ENCODE results near the gene REC8.

Gene REC8

DNA sequence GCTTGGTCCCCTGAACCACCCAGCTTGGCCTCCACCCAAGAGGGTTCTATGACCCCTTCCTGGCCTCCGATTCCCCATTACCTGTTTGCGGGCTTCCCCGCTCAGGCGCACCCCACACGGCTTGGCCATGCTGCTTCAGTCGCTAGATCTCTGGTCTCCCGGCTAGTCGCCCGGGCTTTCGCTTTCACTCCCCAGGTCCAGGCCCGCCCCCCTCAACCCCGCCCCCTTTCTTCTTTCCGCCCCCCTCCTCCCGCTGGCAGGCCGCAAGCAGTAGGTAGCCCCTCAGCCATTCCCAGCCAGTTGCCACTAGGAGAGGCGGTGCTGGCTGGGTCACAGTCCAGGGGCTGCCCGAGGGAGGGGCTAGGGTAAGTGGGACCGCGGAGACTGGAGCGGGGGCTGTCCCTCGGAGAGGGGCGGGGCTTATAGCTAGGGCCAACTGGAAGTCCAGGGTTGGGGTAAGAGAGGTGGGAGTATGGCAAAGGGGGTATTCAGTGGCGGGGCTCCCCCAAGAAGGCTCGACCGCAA lies 25.4 kb upstream of the REC8 start, which contains the start of gene PSME2:
Gene PSME2, minus strand, starts transcription at position 158 of the 525 bp plus-strand sequence. Its CDS starts 29 bp downstream, at position 129.
- no peak for TF ChIP-seq CTCF (IDR thresholded peaks at IDR 0.05)
- Histone ChIP-seq H3K4me1 (ENCODE audit: control insufficient read depth in 1 of 2, insufficient read depth in 1 of 2, low read depth in 1 of 2, low read length in 1 of 2) (peaks cover 41 to 43% of the 10 kb centered on the region in 2 experiments), H3K36me3 (peaks cover 31% of the 10 kb centered on the region)

DNA sequence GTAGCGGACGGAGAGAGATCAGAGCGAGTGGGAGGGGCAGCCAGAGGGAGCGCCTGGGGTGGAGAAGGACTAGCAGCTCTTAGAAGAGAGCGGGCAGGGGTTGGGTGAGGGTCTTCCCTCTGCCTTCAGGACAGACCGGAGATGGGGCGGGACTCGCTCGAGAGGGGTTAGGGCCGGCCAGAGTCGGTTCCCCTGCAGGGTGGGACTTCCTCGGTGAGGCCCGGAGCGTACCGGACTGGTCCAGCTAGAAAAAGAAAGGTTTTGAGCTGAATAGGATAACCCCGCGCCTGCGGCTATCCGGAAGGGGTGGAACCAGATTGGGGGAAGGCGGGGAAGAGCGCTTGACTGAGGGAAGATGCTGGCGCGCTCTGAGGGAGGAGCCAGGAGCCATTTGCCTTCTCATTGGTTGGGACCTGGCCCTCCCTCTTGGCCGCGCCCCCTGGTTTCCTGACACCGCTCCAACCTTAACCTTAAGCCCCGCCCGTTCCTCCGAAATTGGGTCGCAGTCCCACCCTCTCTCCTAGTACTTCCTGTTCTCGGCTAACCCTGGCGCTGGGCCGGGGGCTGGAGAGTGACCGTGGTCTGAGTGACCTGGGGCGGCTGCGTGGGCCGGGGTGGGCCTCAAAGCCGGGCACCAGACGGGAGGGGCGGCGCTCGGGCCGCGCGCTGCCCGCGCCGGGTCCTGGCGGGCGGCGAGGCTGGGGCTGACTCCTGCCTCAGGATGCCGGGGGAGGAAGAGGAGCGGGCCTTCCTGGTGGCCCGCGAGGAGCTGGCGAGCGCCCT lies 24.7 kb upstream of the REC8 start, which contains the start of gene RNF31:
Gene RNF31, plus strand, starts transcription at position 521 of the 783 bp plus-strand sequence. Its CDS starts 201 bp downstream, at position 722.
- Histone ChIP-seq H3K9me3 (no peaks in the 10 kb centered on the region), H3K27me3 (no peaks in the 10 kb centered on the region), H3K36me3 (peaks cover 37% of the 10 kb centered on the region), H3K4me3 (ENCODE audit: low read depth in 1 of 2, low read length in 1 of 2) (peak within 1 kb of the TSS; percentile 90 to 99), H3K4me1 (ENCODE audit: control insufficient read depth in 1 of 2, insufficient read depth in 1 of 2, low read depth in 1 of 2, low read length in 1 of 2) (peaks cover 35 to 37% of the 10 kb centered on the region in 2 experiments), H3K27ac (peak within 1 kb of the TSS; percentile 97)
- TF ChIP-seq CTCF (IDR thresholded peaks at IDR 0.05) = no peak

More for the DNA sequence above, 25.4 kb upstream of the REC8 start, which contains the start of gene PSME2:
- Histone ChIP-seq H3K27me3 (no peaks in the 10 kb centered on the region), H3K27ac (peak within 1 kb of the TSS; percentile 97), H3K9me3 (no peaks in the 10 kb centered on the region), H3K4me3 (ENCODE audit: low read depth in 1 of 2, low read length in 1 of 2) (peak within 1 kb of the TSS; percentile 90 to 99)

GRCh38 chr14:24147761-24148428 lies 24.0 kb upstream of the REC8 start:
- peaks cover 45% of the 10 kb centered on the region for H3K36me3 ChIP-seq
- no peaks in the 10 kb centered on the region for H3K27me3 ChIP-seq
- no peaks in the 10 kb centered on the region for H3K9me3 ChIP-seq
- peaks cover 33 to 35% of the 10 kb centered on the region in 2 experiments for H3K4me1 ChIP-seq (ENCODE audit: control insufficient read depth in 1 of 2, insufficient read depth in 1 of 2, low read depth in 1 of 2, low read length in 1 of 2)
- peak overlapping the region; percentile 90 to 99 for H3K4me3 ChIP-seq (ENCODE audit: low read depth in 1 of 2, low read length in 1 of 2)
- TF ChIP-seq CTCF (IDR thresholded peaks at IDR 0.05) = no peak
- peak overlapping the region; percentile 97 for H3K27ac ChIP-seq

DNA sequence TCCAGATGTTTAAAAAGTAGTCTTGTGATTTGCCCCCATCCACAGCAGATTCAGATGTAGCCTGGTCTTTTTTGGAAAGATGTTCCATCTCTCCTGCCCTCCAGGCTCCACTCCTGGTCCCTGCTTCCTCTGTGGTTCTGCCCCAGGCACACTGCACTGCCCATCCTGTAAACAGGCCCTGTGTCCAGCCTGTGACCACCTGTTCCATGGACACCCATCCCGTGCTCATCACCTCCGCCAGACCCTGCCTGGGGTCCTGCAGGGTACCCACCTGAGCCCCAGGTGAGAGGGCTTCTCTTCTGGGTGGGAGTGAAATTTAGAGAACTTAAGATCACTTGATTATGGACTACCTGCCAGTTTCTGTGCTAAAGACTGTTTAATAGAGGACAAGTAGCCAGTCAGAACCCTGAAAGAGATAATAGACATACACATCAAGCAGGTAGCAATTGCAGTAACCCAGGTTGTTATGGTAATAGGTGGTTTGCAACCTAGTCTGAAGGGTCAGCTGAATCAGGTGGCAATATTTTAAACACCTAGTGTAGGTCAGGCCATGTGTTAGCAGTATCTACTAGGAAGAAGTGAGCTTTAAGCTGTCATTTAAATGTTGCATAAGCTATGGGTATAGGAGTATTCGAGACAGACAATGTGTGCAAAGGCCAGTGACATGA lies 22.4 kb upstream of the REC8 start:
- H3K4me1 ChIP-seq (ENCODE audit: control insufficient read depth in 1 of 2, insufficient read depth in 1 of 2, low read depth in 1 of 2, low read length in 1 of 2) = peaks cover 33 to 35% of the 10 kb centered on the region in 2 experiments
- H3K27ac ChIP-seq = no peak overlapping the region
- H3K9me3 ChIP-seq = no peaks in the 10 kb centered on the region
- H3K36me3 ChIP-seq = peaks cover 56% of the 10 kb centered on the region
- no peak for TF ChIP-seq CTCF (IDR thresholded peaks at IDR 0.05)
- H3K27me3 ChIP-seq = no peaks in the 10 kb centered on the region
- H3K4me3 ChIP-seq (ENCODE audit: low read depth in 1 of 2, low read length in 1 of 2) = no peak overlapping the region

DNA sequence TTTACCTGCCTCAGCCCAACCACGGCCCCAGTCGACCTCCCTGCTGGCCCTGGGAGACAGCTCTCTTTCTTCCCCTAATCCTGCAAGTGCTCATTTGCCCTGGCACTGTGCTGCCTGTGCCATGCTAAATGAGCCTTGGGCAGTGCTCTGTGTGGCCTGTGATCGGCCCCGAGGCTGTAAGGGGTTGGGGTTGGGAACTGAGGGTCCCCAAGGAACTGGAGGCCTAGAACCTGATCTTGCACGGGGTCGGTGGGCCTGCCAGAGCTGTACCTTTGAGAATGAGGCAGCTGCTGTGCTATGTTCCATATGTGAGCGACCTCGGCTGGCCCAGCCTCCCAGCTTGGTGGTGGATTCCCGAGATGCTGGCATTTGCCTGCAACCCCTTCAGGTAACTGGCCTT lies 21.8 kb upstream of the REC8 start:
- H3K27ac ChIP-seq = no peak overlapping the region
- H3K36me3 ChIP-seq = peaks cover 62% of the 10 kb centered on the region

More for the DNA sequence above, 21.8 kb upstream of the REC8 start:
- no peak for TF ChIP-seq CTCF (IDR thresholded peaks at IDR 0.05)
- Histone ChIP-seq H3K4me1 (ENCODE audit: control insufficient read depth in 1 of 2, insufficient read depth in 1 of 2, low read depth in 1 of 2, low read length in 1 of 2) (peaks cover 33 to 35% of the 10 kb centered on the region in 2 experiments), H3K9me3 (no peaks in the 10 kb centered on the region), H3K4me3 (ENCODE audit: low read depth in 1 of 2, low read length in 1 of 2) (no peak overlapping the region), H3K27me3 (no peaks in the 10 kb centered on the region)
